PFSK-1 (cell line): ENCODE data around the gene DPH7.

Source experiments
- FOXP2 ChIP-seq: optimal IDR thresholded peaks from 2 replicates; pipeline ENCODE3; 2011; ENCODE audit warnings: borderline replicate concordance, control low read depth, inconsistent platforms; ENCODE audit not compliant: insufficient read depth; ENCODE audit errors: extremely low read length, extremely low read depth
- POLR2AphosphoS5 ChIP-seq: IDR thresholded peaks from 2 replicates; pipeline ENCODE4 v1.6.1; 2012; ENCODE audit warnings: low read depth, mild to moderate bottlenecking, control low read depth, low read length, moderate library complexity
- REST ChIP-seq, 2 experiments: IDR thresholded peaks; 2 replicates each; pipeline versions ENCODE4 v1.6.1 to v1.8.0; 2011 to 2012; ENCODE audit warnings: low read depth in 2 of 2, low read length in 2 of 2, control low read depth in 1 of 2, inconsistent platforms in 1 of 2, mild to moderate bottlenecking in 1 of 2, moderate library complexity in 1 of 2; ENCODE audit not compliant: insufficient read depth in 1 of 2
- SIN3A ChIP-seq: IDR thresholded peaks from 2 replicates; pipeline ENCODE4 v1.6.1; 2012; ENCODE audit warnings: mild to moderate bottlenecking, low read length, moderate library complexity, borderline replicate concordance; ENCODE audit not compliant: insufficient read depth
- TAF1 ChIP-seq: IDR thresholded peaks from 2 replicates; pipeline ENCODE4 v1.6.1; 2012; ENCODE audit warnings: low read length, control low read depth, borderline replicate concordance; ENCODE audit not compliant: insufficient read depth

GRCh38 chr9:137520614-137521404 lies 57.9 kb downstream of the DPH7 start:
- TF ChIP-seq POLR2AphosphoS5 = no peak
- no peak for TF ChIP-seq SIN3A
- no peak for TF ChIP-seq REST (IDR thresholded peaks at IDR 0.05; ENCODE audit: insufficient read depth in 1 of 2, low read depth in 2 of 2, low read length in 2 of 2)
- no peak for TF ChIP-seq TAF1
- TF ChIP-seq FOXP2 = no peak
